Activated naive CD4-positive, alpha-beta T cell treated with anti-CD3 and anti-CD28 coated beads, Interleukin-2, amount 50 U/mL, for 24 hours (primary cell): ENCODE data around the gene PALB2.
"Not testable (repeated sequence)": the region's sequence is repeated elsewhere in the genome, so short reads cannot be mapped to it uniquely, and the experiment has no call there.

Source experiments
- H3K27ac Mint-ChIP-seq: one replicate; pipeline ENCODE4 v1.8.0; 2021; ENCODE audit warnings: mild to moderate bottlenecking, mixed read lengths
- H3K27me3 Mint-ChIP-seq: one replicate; pipeline ENCODE4 v1.8.0; 2021; ENCODE audit warnings: mixed read lengths
- H3K36me3 Mint-ChIP-seq: one replicate; pipeline ENCODE4 v1.8.0; 2021; ENCODE audit warnings: mixed read lengths
- H3K4me1 Mint-ChIP-seq: one replicate; pipeline ENCODE4 v1.8.0; 2021; ENCODE audit warnings: mixed read lengths
- H3K4me3 Mint-ChIP-seq: one replicate; pipeline ENCODE4 v1.8.0; 2021; ENCODE audit warnings: mild to moderate bottlenecking, mixed read lengths
- H3K9me3 Mint-ChIP-seq: one replicate; pipeline ENCODE4 v1.8.0; 2021; ENCODE audit warnings: mixed read lengths

The PALB2 gene

DNA sequence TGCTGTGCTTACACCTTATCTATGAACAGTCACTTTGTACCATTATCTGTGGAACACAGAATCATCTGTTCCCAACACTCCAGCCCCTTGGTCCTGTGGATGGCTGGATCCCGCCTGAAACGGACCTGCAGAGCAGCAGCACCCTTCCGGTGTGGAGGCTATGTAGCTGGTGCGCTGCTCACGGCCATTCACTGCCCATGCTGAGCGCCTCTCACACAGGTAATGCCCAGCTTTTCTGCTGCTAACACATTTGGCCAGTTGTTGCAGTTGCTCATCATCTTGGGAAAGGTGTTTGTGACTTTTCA is 26.2 kb upstream of the PALB2 start:
- no peaks in the 10 kb centered on the region for H3K9me3 Mint-ChIP-seq
- peaks cover 13% of the 10 kb centered on the region for H3K36me3 Mint-ChIP-seq
- H3K27me3 Mint-ChIP-seq: no peaks in the 10 kb centered on the region
- H3K4me1 Mint-ChIP-seq: peaks cover 6% of the 10 kb centered on the region
- H3K27ac Mint-ChIP-seq: no peak overlapping the region
- H3K4me3 Mint-ChIP-seq: no peak overlapping the region

DNA sequence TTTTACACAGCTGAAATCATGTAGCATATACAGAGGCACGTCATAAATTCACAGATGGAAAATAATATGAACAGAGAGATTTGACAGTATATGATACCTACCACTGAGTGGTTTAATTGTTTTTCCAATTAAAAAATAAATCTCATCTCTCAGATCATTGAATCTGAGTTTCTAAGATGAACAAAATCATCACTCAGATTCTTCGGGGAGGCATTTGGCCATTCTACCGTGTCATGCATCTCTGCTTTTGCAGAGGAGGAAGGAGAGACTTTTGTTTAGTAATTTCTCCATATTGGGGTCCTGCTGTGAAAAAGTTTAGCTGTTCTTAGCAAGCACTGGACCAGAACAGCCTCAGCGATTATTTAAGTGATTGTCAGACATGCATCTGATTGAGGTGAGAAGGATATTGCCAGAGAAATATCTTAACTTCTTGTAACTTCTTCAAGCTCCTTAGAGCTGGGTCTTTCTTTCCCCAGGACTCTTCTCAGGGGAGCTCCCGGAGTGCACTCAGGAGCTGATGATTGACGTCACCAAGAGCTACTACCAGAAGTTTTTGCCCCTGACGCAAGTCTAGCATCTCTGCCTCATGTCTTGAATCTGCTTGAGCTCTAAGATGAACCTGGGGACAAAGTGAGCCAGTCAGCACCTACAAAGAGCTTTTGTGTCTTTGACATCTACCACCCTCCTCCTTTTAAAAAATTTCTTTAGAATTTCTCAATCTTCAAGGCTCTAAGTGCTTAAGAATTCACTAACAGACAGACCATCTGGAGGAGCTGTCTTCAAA is 25.7 kb upstream of the PALB2 start:
- Mint-ChIP-seq H3K4me3 (no peak overlapping the region), H3K27ac (no peak overlapping the region), H3K4me1 (peaks cover 6% of the 10 kb centered on the region), H3K9me3 (no peaks in the 10 kb centered on the region), H3K27me3 (no peaks in the 10 kb centered on the region), H3K36me3 (peaks cover 15% of the 10 kb centered on the region)

DNA sequence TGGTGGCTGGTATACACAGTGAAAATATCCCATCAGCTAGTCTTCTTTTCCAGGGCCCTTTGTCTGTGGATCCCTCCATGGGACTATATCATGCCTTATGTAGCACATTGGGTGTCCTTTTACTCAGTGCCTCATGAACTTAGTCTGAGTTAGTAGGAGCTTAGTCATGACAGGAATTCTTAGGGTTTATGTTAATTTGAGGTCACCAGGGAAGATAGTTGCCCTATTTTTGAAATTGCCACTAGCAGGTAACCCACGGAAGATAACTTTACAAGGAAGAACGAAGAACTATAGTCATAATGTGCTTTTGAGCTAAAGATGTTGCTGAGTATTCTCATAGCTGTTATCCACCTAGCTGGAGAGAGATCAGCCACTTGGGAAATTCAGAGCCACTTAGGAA is 22.8 kb upstream of the PALB2 start:
- Mint-ChIP-seq H3K27me3 (no peaks in the 10 kb centered on the region), H3K9me3 (no peaks in the 10 kb centered on the region), H3K27ac (no peak overlapping the region), H3K4me3 (no peak overlapping the region), H3K36me3 (peaks cover 23% of the 10 kb centered on the region), H3K4me1 (no peaks in the 10 kb centered on the region)

DNA sequence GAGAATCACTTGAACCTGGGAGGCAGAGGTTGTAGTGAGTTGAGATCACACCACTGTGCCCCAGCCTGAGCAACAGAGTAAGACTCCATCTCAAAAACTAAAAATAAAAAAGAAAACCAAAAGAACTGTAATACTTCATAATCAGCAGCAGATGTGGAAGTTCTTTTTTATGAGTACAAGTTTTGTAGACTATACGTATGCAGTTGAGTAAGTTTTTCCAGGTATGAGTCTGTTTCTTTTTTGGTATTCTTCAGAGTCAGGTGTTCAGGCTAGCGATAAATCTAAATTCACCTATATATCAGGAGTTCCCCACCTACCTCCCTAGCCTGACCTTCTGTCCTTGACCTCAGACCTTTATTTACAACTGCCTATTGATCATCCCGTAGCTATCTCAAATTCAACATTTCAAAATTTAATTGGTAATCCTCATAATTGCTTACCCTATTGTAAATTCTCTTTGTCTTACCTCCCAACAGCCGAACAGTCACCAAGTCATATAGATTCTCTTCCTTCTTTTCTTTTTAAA is 10.9 kb upstream of the PALB2 start:
- H3K4me3 Mint-ChIP-seq: peak overlapping the region; percentile 24
- H3K27me3 Mint-ChIP-seq: no peaks in the 10 kb centered on the region
- peaks cover 34% of the 10 kb centered on the region for H3K4me1 Mint-ChIP-seq
- peak overlapping the region; percentile 86 for H3K27ac Mint-ChIP-seq
- H3K36me3 Mint-ChIP-seq: peaks cover 35% of the 10 kb centered on the region
- H3K9me3 Mint-ChIP-seq: no peaks in the 10 kb centered on the region

DNA sequence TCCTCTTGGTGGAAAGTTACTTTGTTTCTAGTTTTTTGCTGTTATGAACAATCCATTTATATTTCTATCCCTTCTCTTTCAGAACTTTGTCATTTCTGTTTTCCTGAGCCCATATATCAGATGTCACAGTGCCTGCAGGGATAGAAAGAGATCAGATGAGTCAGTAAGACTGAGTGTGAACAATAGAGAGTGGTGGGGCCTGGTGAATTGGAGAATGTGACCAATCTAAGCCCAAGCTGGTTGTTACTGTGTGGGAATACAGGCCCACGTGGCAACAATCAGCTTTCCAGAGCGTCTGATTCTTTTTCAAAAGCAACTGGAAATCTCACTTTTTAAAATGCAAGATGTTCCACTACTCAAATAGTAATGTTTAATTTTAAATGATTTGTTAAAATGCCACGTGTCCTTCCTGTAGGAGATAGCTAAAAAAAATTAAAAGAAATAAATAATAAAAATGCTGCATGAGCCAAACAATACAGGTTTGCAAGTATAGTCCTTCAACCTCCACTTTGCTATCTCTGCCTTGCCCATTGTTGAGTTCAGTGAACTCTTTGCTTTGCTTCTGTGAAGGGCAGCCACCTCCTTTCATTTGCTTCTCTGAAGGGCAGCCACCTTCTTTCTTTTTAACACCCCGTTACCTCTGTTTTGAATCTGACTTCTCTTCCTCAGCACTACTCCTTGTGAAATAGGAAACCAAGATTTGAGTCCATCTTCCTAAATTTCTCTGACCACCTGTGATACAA is 9.7 kb upstream of the PALB2 start:
- Mint-ChIP-seq H3K27me3 (no peaks in the 10 kb centered on the region), H3K9me3 (no peaks in the 10 kb centered on the region), H3K4me1 (peaks cover 46% of the 10 kb centered on the region), H3K4me3 (peak overlapping the region; percentile 1), H3K27ac (no peak overlapping the region), H3K36me3 (peaks cover 45% of the 10 kb centered on the region)

DNA sequence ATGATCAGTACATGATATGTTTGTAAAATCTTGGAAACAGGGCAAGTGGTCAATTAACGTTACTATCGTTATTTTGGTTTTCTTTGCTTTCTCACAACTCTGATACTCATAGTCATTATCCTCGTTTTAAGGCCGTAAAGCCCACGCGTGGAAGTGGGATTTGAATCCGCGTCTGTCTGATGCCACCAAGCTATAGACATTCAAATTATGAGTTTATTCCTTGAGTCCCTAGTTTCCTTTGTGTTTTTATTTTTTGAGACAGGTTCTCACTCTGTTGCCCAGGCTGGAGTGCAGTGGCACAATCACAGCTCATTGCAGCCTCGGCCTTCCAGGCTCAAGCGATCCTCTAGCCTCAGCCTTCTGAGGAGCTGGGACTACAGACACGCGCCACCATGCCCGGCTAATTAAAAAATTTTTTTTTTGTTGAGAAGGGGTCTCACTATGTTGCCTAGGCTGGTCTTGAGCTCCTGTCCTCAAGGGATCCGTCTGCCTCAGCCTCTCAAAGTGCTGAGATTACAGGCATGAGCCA is 1.2 kb upstream of the PALB2 start:
- peaks cover 5% of the 10 kb centered on the region for H3K9me3 Mint-ChIP-seq
- H3K27ac Mint-ChIP-seq: peak overlapping the region; percentile 97
- H3K27me3 Mint-ChIP-seq: no peaks in the 10 kb centered on the region
- H3K4me1 Mint-ChIP-seq: peaks cover 42% of the 10 kb centered on the region
- peaks cover 19% of the 10 kb centered on the region for H3K36me3 Mint-ChIP-seq
- peak overlapping the region; percentile 94 for H3K4me3 Mint-ChIP-seq

DNA sequence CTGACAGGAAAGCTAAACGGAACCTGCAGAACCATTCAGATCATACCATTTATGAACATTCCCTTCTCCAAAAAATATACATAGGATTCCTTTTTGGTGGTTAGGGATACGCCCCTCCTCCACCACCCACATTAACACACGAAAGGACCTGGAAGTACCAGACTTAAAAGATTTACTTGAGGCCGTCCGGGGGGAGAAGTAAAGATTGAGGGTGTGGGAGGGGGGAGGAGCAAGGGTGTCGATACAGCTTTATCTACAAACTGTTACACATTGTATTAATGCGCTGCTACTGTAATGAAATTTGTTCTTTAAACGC is 537 bp downstream of the PALB2 start:
- Mint-ChIP-seq H3K9me3 (peaks cover 4% of the 10 kb centered on the region), H3K4me3 (peak overlapping the region; percentile 94), H3K27ac (peak overlapping the region; percentile 97), H3K4me1 (peaks cover 27% of the 10 kb centered on the region), H3K36me3 (peaks cover 10% of the 10 kb centered on the region), H3K27me3 (no peaks in the 10 kb centered on the region)

DNA sequence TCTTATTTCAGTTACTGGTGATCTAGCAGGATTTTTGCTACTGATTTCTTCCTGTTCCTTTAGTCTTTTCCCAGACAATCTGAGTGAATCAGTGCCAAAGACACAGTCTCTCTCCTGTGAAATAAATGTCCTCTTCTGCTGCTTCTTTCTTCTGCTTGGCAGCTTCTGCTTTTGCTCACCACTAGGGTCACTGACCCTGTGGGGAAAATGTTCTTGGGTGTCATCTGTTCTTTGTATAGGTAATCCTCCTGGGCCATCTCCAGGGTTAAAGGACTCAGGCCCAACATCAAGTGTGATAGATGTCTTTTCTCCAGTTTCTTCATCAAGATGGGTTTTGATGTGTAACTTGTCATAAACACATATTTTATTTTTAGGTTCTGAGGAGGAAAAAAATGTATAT is 5.2 kb downstream of the PALB2 start:
- Mint-ChIP-seq H3K9me3 (no peaks in the 10 kb centered on the region), H3K27me3 (no peaks in the 10 kb centered on the region), H3K4me3 (no peak overlapping the region), H3K36me3 (peaks cover 10% of the 10 kb centered on the region), H3K27ac (peak overlapping the region; percentile 25), H3K4me1 (peaks cover 30% of the 10 kb centered on the region)

DNA sequence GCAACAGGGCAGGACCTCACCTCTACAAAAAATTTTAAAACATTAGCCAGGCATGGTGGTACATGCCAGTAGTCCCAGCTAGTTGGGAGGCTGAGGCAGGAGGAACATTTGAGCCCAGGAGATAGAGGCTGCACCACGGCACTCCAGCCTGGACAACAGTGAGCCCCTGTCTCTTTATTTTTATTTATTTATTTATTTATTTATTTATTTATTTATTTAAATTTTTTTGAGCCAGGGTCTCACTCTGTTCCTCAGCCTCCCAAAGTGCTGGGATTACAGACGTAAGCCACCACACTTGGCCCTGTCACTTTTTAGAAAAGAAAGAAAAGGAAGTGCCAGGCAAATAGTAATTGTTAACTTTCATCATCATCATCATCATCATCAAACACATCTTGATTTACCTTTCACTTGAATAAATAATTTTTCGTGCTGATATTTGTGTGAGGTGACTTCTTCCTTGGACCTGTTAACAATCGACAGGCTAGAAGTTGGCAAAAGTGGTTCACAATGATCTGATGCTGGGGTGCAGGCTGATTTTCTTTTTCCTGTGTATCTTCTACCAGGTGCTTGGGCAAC is 6.6 kb downstream of the PALB2 start:
- peaks cover 13% of the 10 kb centered on the region for H3K36me3 Mint-ChIP-seq
- no peaks in the 10 kb centered on the region for H3K27me3 Mint-ChIP-seq
- no peak overlapping the region for H3K27ac Mint-ChIP-seq
- H3K4me3 Mint-ChIP-seq: no peak overlapping the region
- no peaks in the 10 kb centered on the region for H3K9me3 Mint-ChIP-seq
- H3K4me1 Mint-ChIP-seq: peaks cover 26% of the 10 kb centered on the region

DNA sequence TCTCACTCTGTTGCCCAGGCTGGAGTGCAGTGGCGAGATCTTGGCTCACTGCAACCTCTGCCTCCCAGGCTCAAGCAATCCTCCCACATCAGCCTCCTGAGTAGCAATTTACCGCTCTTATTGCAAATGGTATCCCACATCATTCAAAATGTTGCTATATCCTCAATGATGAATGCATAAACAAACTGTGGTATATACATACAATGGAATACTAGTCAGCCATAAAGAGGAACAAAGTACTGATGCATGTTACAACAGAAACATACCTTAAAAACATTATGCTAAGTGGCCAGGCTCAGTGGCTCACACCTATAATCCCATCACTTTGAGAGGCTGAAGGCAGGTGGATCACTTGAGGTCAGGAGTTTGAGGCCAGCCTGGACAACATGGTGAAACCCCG is 9.2 kb downstream of the PALB2 start:
- Mint-ChIP-seq H3K4me1 (peaks cover 20% of the 10 kb centered on the region), H3K36me3 (peaks cover 15% of the 10 kb centered on the region)
- H3K27me3 Mint-ChIP-seq, H3K27ac Mint-ChIP-seq, H3K9me3 Mint-ChIP-seq, H3K4me3 Mint-ChIP-seq: not testable (repeated sequence)

DNA sequence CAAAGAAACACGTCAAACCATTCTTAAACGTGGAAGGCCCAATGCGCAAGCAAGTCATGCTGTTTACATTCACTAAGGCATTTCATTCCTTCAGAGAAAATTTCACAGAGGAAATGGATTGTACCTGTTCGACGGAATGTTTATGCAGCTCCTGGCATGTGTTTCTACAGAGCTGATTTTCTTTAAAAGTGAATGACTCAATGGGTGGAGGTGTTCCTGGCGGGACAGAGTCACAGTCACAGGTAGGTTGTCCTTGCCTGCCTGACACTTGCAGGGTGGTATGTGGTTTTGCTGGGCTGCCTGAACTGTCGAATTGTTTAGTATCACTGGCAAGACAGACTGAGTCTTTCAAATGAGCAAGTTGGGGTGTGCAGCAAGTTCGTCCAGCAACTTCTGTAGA is 11.6 kb downstream of the PALB2 start:
- Mint-ChIP-seq H3K9me3 (no peaks in the 10 kb centered on the region), H3K36me3 (peaks cover 10% of the 10 kb centered on the region), H3K4me3 (no peak overlapping the region), H3K27ac (no peak overlapping the region), H3K4me1 (peaks cover 20% of the 10 kb centered on the region), H3K27me3 (no peaks in the 10 kb centered on the region)

DNA sequence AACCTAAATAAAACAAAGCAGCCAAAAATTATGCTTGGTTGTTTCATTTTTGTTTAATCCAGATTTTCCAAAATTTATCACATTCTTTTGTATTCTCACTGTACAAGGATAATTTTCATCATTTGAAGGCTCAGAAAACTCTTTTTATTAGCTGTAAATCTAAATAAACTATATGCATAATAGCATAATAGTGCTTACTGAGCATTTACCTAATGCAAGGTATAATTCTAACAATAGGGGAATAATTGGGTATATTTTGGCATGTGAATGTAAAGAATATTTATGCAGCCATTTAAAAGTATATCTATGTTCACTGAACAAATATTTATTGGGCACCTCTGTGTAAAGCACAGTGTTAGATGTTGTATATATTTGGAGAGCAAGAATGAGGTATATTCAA is 17.0 kb downstream of the PALB2 start:
- no peaks in the 10 kb centered on the region for H3K9me3 Mint-ChIP-seq
- H3K4me3 Mint-ChIP-seq: no peak overlapping the region
- H3K27me3 Mint-ChIP-seq: no peaks in the 10 kb centered on the region
- H3K36me3 Mint-ChIP-seq: peaks cover 11% of the 10 kb centered on the region
- H3K27ac Mint-ChIP-seq: no peak overlapping the region
- no peaks in the 10 kb centered on the region for H3K4me1 Mint-ChIP-seq

DNA sequence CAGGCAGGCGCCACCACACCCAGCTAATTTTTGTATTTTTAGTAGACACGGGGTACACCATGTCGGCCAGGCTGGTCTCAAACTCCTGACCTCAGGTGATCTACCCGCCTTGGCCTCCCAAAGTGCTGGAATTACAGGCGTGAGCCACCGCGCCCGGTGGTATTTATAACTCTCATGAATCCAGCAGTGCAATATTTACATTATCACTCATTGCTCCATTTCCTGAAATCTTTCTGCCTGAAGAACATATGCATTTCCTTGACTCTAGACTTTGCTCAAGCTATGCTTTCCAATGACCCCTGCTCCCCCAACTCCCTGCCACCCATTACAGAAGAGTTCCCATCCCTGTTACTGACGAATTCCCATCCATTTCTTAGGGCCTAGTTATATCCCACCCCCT is 25.3 kb downstream of the PALB2 start:
- no peaks in the 10 kb centered on the region for H3K4me1 Mint-ChIP-seq
- no peaks in the 10 kb centered on the region for H3K27me3 Mint-ChIP-seq
- no peak overlapping the region for H3K4me3 Mint-ChIP-seq
- no peak overlapping the region for H3K27ac Mint-ChIP-seq
- peaks cover 10% of the 10 kb centered on the region for H3K36me3 Mint-ChIP-seq
- no peaks in the 10 kb centered on the region for H3K9me3 Mint-ChIP-seq

DNA sequence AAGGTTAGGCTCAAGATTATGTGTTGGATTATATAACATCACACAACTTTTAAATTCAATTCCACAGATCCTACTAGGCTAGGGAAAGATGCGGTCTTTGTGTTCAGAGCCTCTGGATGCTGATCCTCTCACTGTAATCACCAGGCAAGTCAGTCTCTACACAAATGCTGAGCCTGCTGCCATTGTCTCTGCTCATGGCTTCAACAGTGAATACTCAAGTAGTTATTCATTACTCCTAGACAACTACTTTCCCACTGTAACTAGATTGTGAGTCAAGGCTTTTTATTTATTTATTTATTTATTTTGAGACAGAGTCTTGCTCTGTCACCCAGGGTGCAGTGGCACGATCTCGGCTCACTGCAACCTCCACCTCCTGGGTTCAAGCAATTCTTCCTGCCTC is 29.2 kb downstream of the PALB2 start:
- H3K4me1 Mint-ChIP-seq: no peaks in the 10 kb centered on the region
- H3K27me3 Mint-ChIP-seq: no peaks in the 10 kb centered on the region
- H3K9me3 Mint-ChIP-seq: no peaks in the 10 kb centered on the region
- peaks cover 7% of the 10 kb centered on the region for H3K36me3 Mint-ChIP-seq
- no peak overlapping the region for H3K27ac Mint-ChIP-seq
- no peak overlapping the region for H3K4me3 Mint-ChIP-seq

DNA sequence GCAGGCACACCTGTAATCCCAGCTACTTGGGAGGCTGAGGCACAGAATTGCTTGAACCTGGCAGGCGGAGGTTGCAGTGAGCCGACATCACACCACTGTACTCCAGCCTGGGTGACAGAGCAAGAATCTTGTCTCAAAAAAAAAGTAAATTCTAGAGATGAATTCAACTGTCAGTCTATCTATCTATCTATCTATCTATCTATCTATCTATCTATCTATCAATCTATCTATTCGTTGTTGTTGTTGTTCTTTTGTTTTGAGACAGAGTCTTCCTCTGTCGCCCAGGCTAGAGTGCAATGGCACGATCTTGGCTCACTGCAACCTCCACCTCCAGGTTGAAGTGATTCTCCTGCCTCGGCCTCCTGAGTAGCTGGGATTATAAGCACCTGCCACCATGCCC is 30.2 kb downstream of the PALB2 start:
- H3K36me3 Mint-ChIP-seq, H3K27me3 Mint-ChIP-seq, H3K4me3 Mint-ChIP-seq, H3K9me3 Mint-ChIP-seq, H3K4me1 Mint-ChIP-seq, H3K27ac Mint-ChIP-seq: not testable (repeated sequence)

DNA sequence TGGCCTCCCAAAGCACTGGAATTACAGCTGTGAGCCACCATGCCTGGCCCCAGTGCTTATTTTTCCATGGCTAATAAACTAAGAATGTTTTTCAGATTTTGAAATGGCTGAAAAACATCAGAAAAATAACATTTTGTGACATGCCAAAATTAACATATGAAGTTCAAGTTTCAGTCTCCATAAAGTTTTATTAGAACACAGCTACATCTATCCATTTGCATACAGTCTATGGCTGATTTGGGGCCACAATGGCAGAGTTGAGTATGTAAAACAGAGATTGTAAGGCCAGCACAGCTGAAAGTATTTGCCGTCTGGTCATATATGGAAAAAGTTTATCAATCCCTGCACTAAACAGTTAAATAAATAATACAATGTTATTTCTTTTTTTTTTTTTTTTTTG is 31.2 kb downstream of the PALB2 start:
- Mint-ChIP-seq H3K36me3 (peaks cover 6% of the 10 kb centered on the region), H3K27ac (no peak overlapping the region), H3K4me1 (no peaks in the 10 kb centered on the region), H3K9me3 (no peaks in the 10 kb centered on the region), H3K4me3 (no peak overlapping the region), H3K27me3 (no peaks in the 10 kb centered on the region)
